GM12878 (cell line): Measurements from ENCODE around the gene EGF. TPM values are rescaled to one million over a fixed set of nuclear protein-coding genes. Genes with fewer than 3 reads are reported as not detected.

ENCODE experiments used
- ATAC-seq: fragments of 200-7000 bp; cut with Tn5 transposase; 3 replicates; pipeline ENCODE4 v1.9.1; 2020; ENCODE audit warnings: mild to moderate bottlenecking, moderate library complexity
- BruUV-seq: library from RNA; stranded (reverse); fragments of 400-500 nt; replicated peaks from 2 replicates; lab custom pipeline; 2021; lab: Mats Ljungman, UMichigan
- CTCF ChIA-PET: fragments of 300-600 bp; sonication (Branson Sonifier 250); formaldehyde crosslinking; extraction: SDS; loops from one replicate; lab custom pipeline; 2021; ENCODE audit warnings: inconsistent platforms; lab: Yijun Ruan, JAX
- POLR2A ChIA-PET: fragments of 350-600 bp; formaldehyde crosslinking; extraction: SDS; loops from one replicate; lab custom pipeline; 2021; ENCODE audit warnings: inconsistent platforms; lab: Charles Lee
- RAD21 ChIA-PET: fragments of 300-600 bp; sonication (Branson Sonifier 250); formaldehyde crosslinking; loops from one replicate; lab custom pipeline; 2023; ENCODE audit warnings: antibody characterized with exemption; ENCODE audit not compliant: unreplicated experiment; lab: Charles Lee
- SMC1A ChIA-PET: fragments of 300-600 bp; sonication (Branson Sonifier 250); formaldehyde crosslinking; loops from one replicate; lab custom pipeline; 2023; ENCODE audit not compliant: unreplicated experiment, uncharacterized antibody; lab: Charles Lee
- DNase-seq: peaks from one replicate; pipeline ENCODE4 v3.0.0-alpha.2; 2011; ENCODE audit warnings: low read depth, low spot score
- FAIRE-seq: peaks from 3 replicates; lab custom pipeline; 2011; peaks lifted over from hg19 to GRCh38; lab: Jason Lieb, UNC
- H2AFZ ChIP-seq: 2 replicates; pipeline ENCODE4 v1.6.0; 2011; ENCODE audit warnings: low read depth, low read length, control low read depth; ENCODE audit not compliant: control insufficient read depth
- H3K27ac ChIP-seq: 2 replicates; pipeline ENCODE4 v1.5.1; 2011; ENCODE audit warnings: control low read depth; ENCODE audit not compliant: control insufficient read depth, insufficient read depth
- H3K27me3 ChIP-seq, 2 experiments: replicated peaks in 1 of 2; 2 replicates each; pipeline versions ENCODE4 v1.6.0 to v1.6.1; 2011; ENCODE audit warnings: low read length in 1 of 2; ENCODE audit not compliant: control insufficient read depth in 2 of 2, insufficient read depth in 2 of 2
- H3K36me3 ChIP-seq, 2 experiments: 2 replicates each; pipeline ENCODE4 v1.5.1; 2011; ENCODE audit warnings: low read length in 1 of 2; ENCODE audit not compliant: control insufficient read depth in 2 of 2, insufficient read depth in 2 of 2
- H3K4me1 ChIP-seq: 2 replicates; pipeline ENCODE4 v1.6.1; 2011; ENCODE audit warnings: mild to moderate bottlenecking, low read length, moderate library complexity, mixed read lengths; ENCODE audit not compliant: control insufficient read depth, insufficient read depth
- H3K4me2 ChIP-seq: 2 replicates; pipeline ENCODE4 v1.6.0; 2011; ENCODE audit warnings: control low read depth; ENCODE audit not compliant: control insufficient read depth, insufficient read depth
- H3K4me3 ChIP-seq: fragments of 200-600 bp; sonication (generic); 2 replicates; pipeline ENCODE4 v1.5.1; 2016
- H3K79me2 ChIP-seq: 2 replicates; pipeline ENCODE4 v1.6.0; 2011; ENCODE audit warnings: low read length; ENCODE audit not compliant: control insufficient read depth, insufficient read depth
- H3K9ac ChIP-seq: 2 replicates; pipeline ENCODE4 v1.8.0; 2011; ENCODE audit warnings: low read length, control low read depth, mixed read lengths; ENCODE audit not compliant: control insufficient read depth, insufficient read depth
- H3K9me3 ChIP-seq: replicated peaks from 3 replicates; pipeline ENCODE4 v1.5.1; 2011; ENCODE audit warnings: mild to moderate bottlenecking, low read length; ENCODE audit not compliant: control insufficient read depth, insufficient read depth
- H4K20me1 ChIP-seq: 2 replicates; pipeline ENCODE4 v1.6.0; 2011; ENCODE audit not compliant: control insufficient read depth, insufficient read depth
- CHD4 ChIP-seq: fragments of 200-600 bp; sonication (generic); IDR thresholded peaks from 2 replicates; pipeline ENCODE4 v1.6.1; 2016; ENCODE audit warnings: mild to moderate bottlenecking
- CREB1 ChIP-seq: IDR thresholded peaks from 2 replicates; pipeline ENCODE4 v1.6.1; 2012; ENCODE audit warnings: low read depth, mild to moderate bottlenecking, inconsistent platforms
- E2F8 ChIP-seq: fragments of 450-650 bp; IDR thresholded peaks from 2 replicates; pipeline ENCODE4 v1.6.1; 2018; ENCODE audit warnings: mild to moderate bottlenecking, low read depth, moderate library complexity; ENCODE audit not compliant: partially characterized antibody
- MEF2B ChIP-seq: fragments of 450-650 bp; IDR thresholded peaks from 2 replicates; pipeline ENCODE4 v1.6.1; 2018; ENCODE audit warnings: mild to moderate bottlenecking, moderate library complexity; ENCODE audit not compliant: partially characterized antibody, poor library complexity, severe bottlenecking
- MLLT1 ChIP-seq: fragments of 450-650 bp; IDR thresholded peaks from 2 replicates; pipeline ENCODE4 v1.6.1; 2016; ENCODE audit warnings: mild to moderate bottlenecking
- NFIC ChIP-seq: IDR thresholded peaks from 2 replicates; pipeline ENCODE4 v1.6.1; 2012; ENCODE audit warnings: low read depth, mild to moderate bottlenecking, inconsistent platforms, low read length, moderate library complexity
- POLR2AphosphoS5 ChIP-seq: IDR thresholded peaks from 2 replicates; pipeline ENCODE4 v1.6.1; 2011; ENCODE audit warnings: mild to moderate bottlenecking, low read length, inconsistent platforms
- POU2F2 ChIP-seq: IDR thresholded peaks from 3 replicates; pipeline ENCODE4 v1.6.1; 2011; ENCODE audit warnings: low read depth, mild to moderate bottlenecking, low read length, borderline replicate concordance
- RB1 ChIP-seq: fragments of 450-650 bp; formaldehyde crosslinking; IDR thresholded peaks from 2 replicates; pipeline ENCODE4 v1.6.1; 2017; ENCODE audit warnings: mild to moderate bottlenecking, borderline replicate concordance
- SMAD5 ChIP-seq: IDR thresholded peaks from 2 replicates; pipeline ENCODE4 v1.6.1; 2016; ENCODE audit warnings: antibody characterized with exemption, low read depth
- SPI1 ChIP-seq: IDR thresholded peaks from 2 replicates; pipeline ENCODE4 v1.6.1; 2011; ENCODE audit warnings: low read depth, mild to moderate bottlenecking, low read length, moderate library complexity, borderline replicate concordance; ENCODE audit not compliant: insufficient read depth
- STAT1 ChIP-seq: fragments of 450-650 bp; conservative IDR thresholded peaks from 2 replicates; pipeline ENCODE4 v1.6.1; 2014; ENCODE audit warnings: antibody characterized with exemption, mild to moderate bottlenecking
- TCF7 ChIP-seq: IDR thresholded peaks from 2 replicates; pipeline ENCODE4 v1.6.1; 2014; ENCODE audit warnings: antibody characterized with exemption, borderline replicate concordance
- YBX1 ChIP-seq: fragments of 450-650 bp; IDR thresholded peaks from 2 replicates; pipeline ENCODE4 v1.6.1; 2016; ENCODE audit warnings: antibody characterized with exemption
- WGBS: methylation state at CpG from one replicate; pipeline ENCODE4 v1.1.6; 2016; ENCODE audit warnings: low lambda C conversion rate; ENCODE audit not compliant: insufficient replicate concordance, insufficient coverage; ENCODE audit errors: missing lambda C conversion rate; 5-methylcytosine and 5-hydroxymethylcytosine counted together
- in situ Hi-C: fragments of 300-500 bp; cut with MboI; formaldehyde crosslinking; loops from 9 replicates; pipeline ENCODE4 v1.14.3; 2018; ENCODE audit warnings: mixed read lengths
- intact Hi-C: fragments of 100-400 bp; cut with micrococcal nuclease; formaldehyde crosslinking; loops from one replicate; pipeline ENCODE4 v1.14.2; 2022; ENCODE audit not compliant: unreplicated experiment
- polyA plus RNA-seq, 11 experiments: library from polyadenylated mRNA; depleted of rRNA in 4 of 11; unstranded in 6 of 11; stranded (reverse) in 5 of 11; fragments of >200 nt; fragmentation: Nextera tagmentation in 4 of 11; fragmentation: Illumina TruSeq in 1 of 11; extraction: Ambion mirVana in 4 of 11; extraction: Trizol in 1 of 11; gene quantifications; 1 replicate in 1 of 11; 2 replicates in 10 of 11; pipeline versions ENCODE4 v1.2.1 to v1.2.3, GENCODE V29; 2011 to 2016; ENCODE audit warnings: inconsistent platforms in 2 of 11, missing spikeins in 2 of 11, low read depth in 1 of 11
- total RNA-seq, 4 experiments: library from RNA; depleted of rRNA in 3 of 4; stranded (reverse); fragments of >200 nt in 3 of 4; fragmentation: Illumina TruSeq in 1 of 4; extraction: Trizol in 1 of 4; gene quantifications; 2 replicates each; pipeline versions ENCODE4 v1.2.1 to v1.2.3, GENCODE V29; 2013 to 2021

The EGF gene
- total and polyA plus RNA-seq, 10 of the 15 experiments (the other 5 are each of a cell fraction or from before 2014, with no cell fraction given) = 0.02 to 0.90 (median 0.19) TPM; not detected in 4

DNA sequence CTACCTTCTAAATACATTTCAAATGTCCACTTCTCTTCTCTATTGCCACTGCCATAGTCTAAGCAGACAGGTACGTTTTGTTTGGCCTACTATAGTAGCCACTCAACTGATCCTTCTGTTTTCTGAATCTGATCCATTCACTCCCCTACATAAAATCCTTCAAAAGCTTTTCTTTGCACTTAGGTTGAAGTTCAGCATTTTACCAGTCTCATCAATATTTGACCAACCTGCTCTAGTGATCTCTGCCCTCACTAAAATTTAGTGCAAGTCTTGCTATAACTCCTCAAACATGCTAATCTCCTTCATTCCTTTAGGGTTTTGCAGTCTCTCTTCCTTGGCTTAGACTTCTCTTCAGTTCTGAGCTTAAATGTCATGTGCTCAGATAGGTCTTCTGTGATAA lies 33.4 kb downstream of the EGF start:
- TF ChIP-seq SPI1 (no peak), YBX1 (no peak), RB1 (no peak), POLR2AphosphoS5 (no peak), MEF2B (no peak), CREB1 (no peak), MLLT1 (no peak), E2F8 (no peak), POU2F2 (no peak), CHD4 (no peak), SMAD5 (no peak), NFIC (no peak), TCF7 (no peak), STAT1 (no peak)
- TF ChIP-seq, all 136 proteins: peak for 0
- WGBS = 0% methylated on average over 1 of the region's 1 CpG
- Histone ChIP-seq H3K9me3 (no peaks in the 10 kb centered on the region), H3K4me1 (no peaks in the 10 kb centered on the region), H3K36me3 (no peaks in the 10 kb centered on the region), H3K27me3 (no peaks in the 10 kb centered on the region), H4K20me1 (no peaks in the 10 kb centered on the region), H2AFZ (no peak overlapping the region), H3K79me2 (no peaks in the 10 kb centered on the region), H3K4me3 (no peak overlapping the region), H3K27ac (no peak overlapping the region), H3K9ac (no peak overlapping the region), H3K4me2 (no peak overlapping the region)
- in situ Hi-C loops = no loop called here
- intact Hi-C loops = no loop called here
- no peak for FAIRE-seq
- ChIA-PET POLR2A (no interaction called here), SMC1A (no interaction called here), RAD21 (no interaction called here), CTCF (no interaction called here)
- no peak for ATAC-seq
- BruUV-seq = no TSS peak
- DNase-seq = no peak
